LNCAP (cell line): ENCODE results near the gene CELA2B.

Source experiments
- TF ChIP-seq, protein P1 (sequence below): fragments of 450-650 bp; IDR thresholded peaks from 2 replicates; pipeline ENCODE4 v1.5.1; 2017; ENCODE audit warnings: mild to moderate bottlenecking

The CELA2B gene

GRCh38 chr1:15449567-15449966 lies 26.3 kb upstream of the CELA2B start:
- TF ChIP-seq, protein P1, sequence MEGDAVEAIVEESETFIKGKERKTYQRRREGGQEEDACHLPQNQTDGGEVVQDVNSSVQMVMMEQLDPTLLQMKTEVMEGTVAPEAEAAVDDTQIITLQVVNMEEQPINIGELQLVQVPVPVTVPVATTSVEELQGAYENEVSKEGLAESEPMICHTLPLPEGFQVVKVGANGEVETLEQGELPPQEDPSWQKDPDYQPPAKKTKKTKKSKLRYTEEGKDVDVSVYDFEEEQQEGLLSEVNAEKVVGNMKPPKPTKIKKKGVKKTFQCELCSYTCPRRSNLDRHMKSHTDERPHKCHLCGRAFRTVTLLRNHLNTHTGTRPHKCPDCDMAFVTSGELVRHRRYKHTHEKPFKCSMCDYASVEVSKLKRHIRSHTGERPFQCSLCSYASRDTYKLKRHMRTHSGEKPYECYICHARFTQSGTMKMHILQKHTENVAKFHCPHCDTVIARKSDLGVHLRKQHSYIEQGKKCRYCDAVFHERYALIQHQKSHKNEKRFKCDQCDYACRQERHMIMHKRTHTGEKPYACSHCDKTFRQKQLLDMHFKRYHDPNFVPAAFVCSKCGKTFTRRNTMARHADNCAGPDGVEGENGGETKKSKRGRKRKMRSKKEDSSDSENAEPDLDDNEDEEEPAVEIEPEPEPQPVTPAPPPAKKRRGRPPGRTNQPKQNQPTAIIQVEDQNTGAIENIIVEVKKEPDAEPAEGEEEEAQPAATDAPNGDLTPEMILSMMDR, result no peak

DNA sequence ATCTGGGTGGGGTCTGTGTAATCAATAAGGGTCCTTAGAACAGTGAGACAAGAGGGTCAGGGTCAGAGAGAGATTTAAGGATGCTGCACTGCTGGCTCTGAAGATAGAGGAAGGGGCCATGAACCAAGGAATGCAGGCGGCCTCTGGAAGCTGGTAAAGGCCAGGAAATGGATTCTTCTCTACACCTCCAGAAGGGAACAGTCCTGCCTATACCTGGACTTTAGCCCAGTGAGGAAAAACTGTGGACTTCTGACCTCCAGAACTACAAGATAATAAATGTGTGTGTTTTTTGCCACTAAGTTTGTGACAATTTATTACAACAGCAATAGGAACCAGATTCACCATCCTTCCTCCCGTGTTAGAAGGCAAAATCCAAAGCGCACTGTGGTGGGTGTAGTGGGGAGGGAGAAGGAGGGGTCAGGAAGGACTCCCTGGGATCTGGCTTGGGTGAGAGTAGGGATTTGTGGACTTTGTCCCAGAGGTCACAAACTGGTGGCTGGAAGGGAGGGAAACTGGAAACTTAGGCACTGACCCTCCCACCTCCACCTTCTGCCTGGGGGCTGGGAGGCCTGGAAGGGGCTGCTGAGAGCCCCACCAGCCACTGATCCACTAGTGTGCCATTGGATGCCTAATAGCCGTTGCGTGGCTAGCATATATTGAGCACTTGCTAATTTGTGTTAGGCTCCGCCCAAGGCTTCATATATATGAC lies 24.7 kb upstream of the CELA2B start:
- TF ChIP-seq, protein P1, result no peak

GRCh38 chr1:15452216-15452615 lies 23.7 kb upstream of the CELA2B start:
- TF ChIP-seq, protein P1, result no peak

- TF ChIP-seq, protein P1, result no peak
Measured at GRCh38 chr1:15452866-15453571, 22.9 kb upstream of the CELA2B start.

- TF ChIP-seq, protein P1, result no peak
Measured at GRCh38 chr1:15453734-15454133, 22.2 kb upstream of the CELA2B start.

DNA sequence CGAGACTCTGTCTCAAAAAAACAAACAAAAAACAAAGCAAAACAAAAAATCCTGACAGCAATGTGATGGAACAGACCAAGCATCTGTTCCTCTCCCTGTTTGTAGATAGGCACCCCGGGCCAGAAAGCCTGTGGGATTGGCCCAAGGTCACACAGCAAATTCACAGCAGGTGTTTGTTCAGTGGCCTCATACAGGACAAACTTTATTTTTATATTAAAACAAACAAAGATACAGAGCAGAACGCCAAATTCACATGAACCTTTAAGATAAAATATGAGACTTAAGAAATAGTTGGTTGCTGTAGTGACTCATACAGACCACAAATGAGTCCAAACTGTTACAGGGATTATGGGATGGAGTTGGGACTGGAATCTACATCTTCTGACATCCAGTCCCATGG lies 21.6 kb upstream of the CELA2B start:
- TF ChIP-seq, protein P1, result no peak

DNA sequence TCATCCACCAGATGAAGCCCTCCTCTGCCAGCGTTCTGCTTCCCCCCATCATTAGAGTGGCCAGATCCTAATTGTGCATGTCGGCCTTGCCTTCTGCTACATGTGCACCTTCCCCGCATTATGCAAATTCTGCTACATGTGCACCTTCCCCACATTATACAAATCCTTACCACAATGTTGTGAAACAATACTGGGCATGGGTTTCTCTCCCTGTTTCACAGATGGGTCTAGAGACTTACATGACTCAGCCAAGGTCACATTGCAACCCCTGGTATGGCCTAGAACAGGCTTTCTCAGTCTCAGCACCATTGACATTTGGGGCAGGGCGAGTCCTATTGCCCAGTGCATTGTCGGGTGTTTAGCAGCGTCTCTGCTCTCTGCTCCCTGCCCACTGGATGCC lies 20.4 kb upstream of the CELA2B start:
- TF ChIP-seq, protein P1, result no peak
